ENCODE results near the gene PLCL2. TPM values are rescaled to one million over a fixed set of nuclear protein-coding genes. Genes with fewer than 3 reads are reported as not detected.
A peak's percentile ranks its signal among the peaks of the same experiment; 100 is the strongest.

The PLCL2 gene
- total RNA-seq, 1 donor from 2014 or later = 2.5 TPM

DNA sequence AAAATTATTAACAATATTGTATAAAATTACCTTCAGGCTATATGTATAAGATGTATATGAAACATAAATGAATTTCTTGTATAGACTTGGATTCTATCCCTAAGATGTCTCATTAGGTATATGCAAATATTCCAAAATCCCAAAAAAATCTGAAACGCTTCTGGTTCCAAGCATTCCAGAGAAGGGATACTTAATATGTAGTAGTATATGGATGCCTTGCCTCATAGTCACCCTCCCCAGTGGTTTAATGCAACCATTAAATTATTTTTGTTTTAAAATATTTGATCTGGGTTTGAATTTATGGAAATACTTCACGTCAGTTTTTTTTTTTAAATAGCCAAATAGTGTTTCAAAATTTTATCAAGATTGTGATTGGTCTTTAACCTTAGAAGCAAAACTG lies 27.2 kb downstream of the PLCL2 start:
- no peaks in the 10 kb centered on the region for H3K27me3 ChIP-seq (ENCODE audit: control insufficient read depth, insufficient read depth, low read length)
- TF ChIP-seq, protein P1, sequence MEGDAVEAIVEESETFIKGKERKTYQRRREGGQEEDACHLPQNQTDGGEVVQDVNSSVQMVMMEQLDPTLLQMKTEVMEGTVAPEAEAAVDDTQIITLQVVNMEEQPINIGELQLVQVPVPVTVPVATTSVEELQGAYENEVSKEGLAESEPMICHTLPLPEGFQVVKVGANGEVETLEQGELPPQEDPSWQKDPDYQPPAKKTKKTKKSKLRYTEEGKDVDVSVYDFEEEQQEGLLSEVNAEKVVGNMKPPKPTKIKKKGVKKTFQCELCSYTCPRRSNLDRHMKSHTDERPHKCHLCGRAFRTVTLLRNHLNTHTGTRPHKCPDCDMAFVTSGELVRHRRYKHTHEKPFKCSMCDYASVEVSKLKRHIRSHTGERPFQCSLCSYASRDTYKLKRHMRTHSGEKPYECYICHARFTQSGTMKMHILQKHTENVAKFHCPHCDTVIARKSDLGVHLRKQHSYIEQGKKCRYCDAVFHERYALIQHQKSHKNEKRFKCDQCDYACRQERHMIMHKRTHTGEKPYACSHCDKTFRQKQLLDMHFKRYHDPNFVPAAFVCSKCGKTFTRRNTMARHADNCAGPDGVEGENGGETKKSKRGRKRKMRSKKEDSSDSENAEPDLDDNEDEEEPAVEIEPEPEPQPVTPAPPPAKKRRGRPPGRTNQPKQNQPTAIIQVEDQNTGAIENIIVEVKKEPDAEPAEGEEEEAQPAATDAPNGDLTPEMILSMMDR (IDR thresholded peaks at IDR 0.05; ENCODE audit: insufficient read depth, low read length, poor library complexity, severe bottlenecking) = no peak

DNA sequence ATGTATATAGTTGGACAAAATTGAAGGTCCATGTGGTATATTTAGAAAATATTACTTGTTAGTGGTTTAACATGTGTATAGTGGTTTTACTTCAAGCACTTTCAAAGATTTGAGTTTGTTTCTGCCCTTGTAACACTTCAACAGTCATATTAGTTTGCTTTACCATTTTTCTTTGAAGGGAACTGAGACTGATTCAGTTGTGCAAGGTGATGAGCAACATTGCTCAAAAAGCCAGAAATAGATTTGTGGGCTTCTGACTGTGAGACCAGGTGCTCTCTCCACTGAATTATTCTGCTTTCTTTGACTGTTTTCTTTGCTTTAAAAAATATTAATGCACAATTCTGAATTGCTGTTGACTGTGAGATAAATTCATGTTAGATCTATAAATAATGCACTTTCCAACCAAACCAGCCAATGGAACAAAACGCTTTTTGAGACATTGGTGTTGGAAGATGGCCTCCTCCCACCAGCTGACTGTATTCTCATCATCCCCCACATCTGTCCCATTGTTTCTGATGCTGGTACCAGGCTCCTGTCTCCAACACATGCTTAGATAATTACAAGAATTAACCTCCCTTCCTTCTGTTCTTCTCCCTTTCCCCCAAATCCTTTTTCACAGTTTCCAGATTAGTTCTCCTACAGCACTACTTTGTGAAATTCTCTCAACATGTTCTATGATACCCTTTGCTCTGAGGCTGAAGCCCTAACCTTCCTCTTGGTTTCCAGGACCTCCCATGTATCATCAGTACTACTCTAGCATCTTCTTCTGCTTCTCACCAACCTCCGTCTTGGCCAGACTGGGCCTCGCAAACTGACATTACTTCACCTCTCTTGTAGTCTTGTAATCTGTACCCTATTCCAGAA lies 27.9 kb downstream of the PLCL2 start:
- Histone ChIP-seq H3K27me3 (ENCODE audit: control insufficient read depth, insufficient read depth, low read length) (no peaks in the 10 kb centered on the region), H3K4me3 (ENCODE audit: low read depth, low read length) (no peak overlapping the region), H3K36me3 (ENCODE audit: control insufficient read depth, insufficient read depth, low read length) (no peaks in the 10 kb centered on the region)
- TF ChIP-seq, protein P1 (IDR thresholded peaks at IDR 0.05; ENCODE audit: insufficient read depth, low read length, poor library complexity, severe bottlenecking) = no peak
- no peak for DNase-seq (ENCODE audit: low read depth)

More for the DNA sequence above, 27.2 kb downstream of the PLCL2 start:
- no peak for DNase-seq (ENCODE audit: low read depth)
- no peak overlapping the region for H3K4me3 ChIP-seq (ENCODE audit: low read depth, low read length)
- no peaks in the 10 kb centered on the region for H3K36me3 ChIP-seq (ENCODE audit: control insufficient read depth, insufficient read depth, low read length)

DNA sequence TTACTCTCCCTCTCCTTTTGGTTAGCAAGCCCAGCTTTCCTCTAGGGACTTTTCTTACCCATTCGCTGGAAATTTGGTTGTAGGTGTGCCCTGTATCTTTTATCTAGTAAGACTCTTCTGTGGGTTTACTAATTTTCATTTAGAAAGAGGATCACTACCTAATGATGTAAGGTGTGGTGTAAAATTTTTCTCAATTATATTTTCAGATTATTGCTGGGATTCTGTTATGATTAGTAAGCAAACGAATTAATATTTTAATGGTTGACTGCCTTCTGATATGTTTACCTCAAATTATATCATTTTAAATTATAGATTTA lies 28.5 kb downstream of the PLCL2 start:
- H3K4me3 ChIP-seq (ENCODE audit: low read depth, low read length) = no peak overlapping the region
- DNase-seq (ENCODE audit: low read depth) = no peak
- no peaks in the 10 kb centered on the region for H3K36me3 ChIP-seq (ENCODE audit: control insufficient read depth, insufficient read depth, low read length)
- TF ChIP-seq, protein P1 (IDR thresholded peaks at IDR 0.05; ENCODE audit: insufficient read depth, low read length, poor library complexity, severe bottlenecking) = no peak
- H3K27me3 ChIP-seq (ENCODE audit: control insufficient read depth, insufficient read depth, low read length) = no peaks in the 10 kb centered on the region

DNA sequence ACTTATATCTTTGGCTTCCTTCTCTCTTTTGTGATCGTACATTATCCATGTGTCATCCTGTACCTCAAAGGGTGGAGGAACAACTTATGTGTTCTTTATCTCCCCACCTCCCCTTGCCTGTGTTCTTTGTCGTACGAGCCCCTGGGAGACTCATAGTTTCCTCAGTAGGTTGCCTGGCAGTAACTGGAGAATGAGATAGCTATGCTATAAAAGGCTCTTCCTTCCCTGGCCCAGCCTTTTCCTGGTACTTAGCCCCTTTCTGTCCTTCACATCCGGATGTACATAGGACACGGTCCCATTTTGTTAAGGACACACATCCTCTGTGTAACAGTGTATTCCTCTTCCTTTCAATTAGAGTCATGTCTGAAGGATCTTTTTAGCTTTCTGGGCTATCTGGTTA lies 32.1 kb downstream of the PLCL2 start:
- Histone ChIP-seq H3K4me3 (ENCODE audit: low read depth, low read length) (no peak overlapping the region), H3K27me3 (ENCODE audit: control insufficient read depth, insufficient read depth, low read length) (no peaks in the 10 kb centered on the region), H3K36me3 (ENCODE audit: control insufficient read depth, insufficient read depth, low read length) (no peaks in the 10 kb centered on the region)
- no peak for DNase-seq (ENCODE audit: low read depth)
- TF ChIP-seq, protein P1 (IDR thresholded peaks at IDR 0.05; ENCODE audit: insufficient read depth, low read length, poor library complexity, severe bottlenecking) = no peak

DNA sequence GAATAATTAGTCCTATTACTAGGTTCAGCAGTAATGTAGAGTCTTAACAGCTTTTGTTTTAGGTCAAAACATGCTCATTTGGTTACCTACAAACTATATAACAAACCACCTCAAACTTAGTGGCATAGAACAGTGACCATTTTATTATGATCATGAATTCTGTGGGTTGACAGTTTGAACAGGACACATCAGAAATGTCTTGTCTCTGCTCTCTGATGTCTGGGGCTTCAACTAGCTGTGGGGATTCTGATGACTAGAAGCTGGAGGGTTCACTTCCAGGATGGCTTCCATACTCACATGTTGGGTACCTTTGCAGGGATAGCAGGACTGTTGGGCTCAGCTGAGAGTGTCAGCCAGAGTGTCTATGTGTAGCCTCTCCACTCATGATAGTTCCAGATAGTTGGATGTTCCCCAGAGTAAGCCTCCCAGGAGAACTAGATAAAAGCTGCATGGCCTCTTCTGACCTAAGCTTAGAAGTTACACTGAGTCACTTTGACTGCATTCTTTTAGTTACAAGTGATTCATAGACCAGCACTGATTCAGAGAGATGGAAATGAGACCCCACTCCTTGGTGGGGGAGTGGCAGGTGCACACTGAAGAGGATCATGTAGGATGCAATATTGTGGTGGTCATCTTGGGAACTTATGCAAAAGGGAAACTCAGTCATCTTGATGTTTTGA lies 32.6 kb downstream of the PLCL2 start:
- Histone ChIP-seq H3K36me3 (ENCODE audit: control insufficient read depth, insufficient read depth, low read length) (no peaks in the 10 kb centered on the region), H3K27me3 (ENCODE audit: control insufficient read depth, insufficient read depth, low read length) (no peaks in the 10 kb centered on the region), H3K4me3 (ENCODE audit: low read depth, low read length) (no peak overlapping the region)
- TF ChIP-seq, protein P1 (IDR thresholded peaks at IDR 0.05; ENCODE audit: insufficient read depth, low read length, poor library complexity, severe bottlenecking) = no peak
- peak; percentile 18 for DNase-seq (ENCODE audit: low read depth)
